Stimulated activated naive CD8-positive, alpha-beta T cell treated with anti-CD3 and anti-CD28 coated beads, Interleukin-15, Interleukin-2, amounts not matched to agents 100 ng/mL and 50 ng/mL, for 24 hours (primary cell): ENCODE measurements around the gene IQGAP1.
"Not testable (repeated sequence)": the region's sequence is repeated elsewhere in the genome, so short reads cannot be mapped to it uniquely, and the experiment has no call there.

Source experiments
- H3K27ac Mint-ChIP-seq: one replicate; pipeline ENCODE4 v1.8.0; 2021; ENCODE audit warnings: mild to moderate bottlenecking, mixed read lengths
- H3K27me3 Mint-ChIP-seq: one replicate; pipeline ENCODE4 v1.8.0; 2021; ENCODE audit warnings: mixed read lengths
- H3K36me3 Mint-ChIP-seq: one replicate; pipeline ENCODE4 v1.8.0; 2021; ENCODE audit warnings: low read depth, mixed read lengths
- H3K4me1 Mint-ChIP-seq: one replicate; pipeline ENCODE4 v1.8.0; 2021; ENCODE audit warnings: low read depth, mixed read lengths
- H3K4me3 Mint-ChIP-seq: one replicate; pipeline ENCODE4 v1.8.0; 2021; ENCODE audit warnings: mild to moderate bottlenecking, mixed read lengths
- H3K9me3 Mint-ChIP-seq: one replicate; pipeline ENCODE4 v1.8.0; 2021; ENCODE audit warnings: mixed read lengths

Gene IQGAP1

GRCh38 chr15:90412356-90413194 is 24.5 kb downstream of the IQGAP1 start:
- H3K27ac Mint-ChIP-seq: peak overlapping the region; percentile 83
- H3K4me3 Mint-ChIP-seq: peak overlapping the region; percentile 43
- peaks cover 48% of the 10 kb centered on the region for H3K36me3 Mint-ChIP-seq
- H3K4me1 Mint-ChIP-seq: peaks cover 92% of the 10 kb centered on the region
- H3K9me3 Mint-ChIP-seq: peaks cover 5% of the 10 kb centered on the region
- no peaks in the 10 kb centered on the region for H3K27me3 Mint-ChIP-seq

GRCh38 chr15:90413411-90414379 is 25.7 kb downstream of the IQGAP1 start:
- peaks cover 91% of the 10 kb centered on the region for H3K4me1 Mint-ChIP-seq
- H3K9me3 Mint-ChIP-seq: peaks cover 5% of the 10 kb centered on the region
- H3K27me3 Mint-ChIP-seq: no peaks in the 10 kb centered on the region
- H3K27ac Mint-ChIP-seq: peak overlapping the region; percentile 83
- H3K36me3 Mint-ChIP-seq: peaks cover 46% of the 10 kb centered on the region
- H3K4me3 Mint-ChIP-seq: peak overlapping the region; percentile 65

- H3K9me3 Mint-ChIP-seq: peaks cover 3% of the 10 kb centered on the region
- peaks cover 93% of the 10 kb centered on the region for H3K4me1 Mint-ChIP-seq
- H3K4me3 Mint-ChIP-seq: peak overlapping the region; percentile 65
- H3K27ac Mint-ChIP-seq: peak overlapping the region; percentile 91
- H3K27me3 Mint-ChIP-seq: no peaks in the 10 kb centered on the region
- peaks cover 38% of the 10 kb centered on the region for H3K36me3 Mint-ChIP-seq
Measured at GRCh38 chr15:90414408-90415028, 26.5 kb downstream of the IQGAP1 start.

GRCh38 chr15:90416052-90416451 is 28.0 kb downstream of the IQGAP1 start:
- H3K27ac Mint-ChIP-seq: peak overlapping the region; percentile 84
- not testable (repeated sequence) for H3K4me3 Mint-ChIP-seq, H3K9me3 Mint-ChIP-seq, H3K27me3 Mint-ChIP-seq
- H3K36me3 Mint-ChIP-seq: peaks cover 27% of the 10 kb centered on the region
- peaks cover 95% of the 10 kb centered on the region for H3K4me1 Mint-ChIP-seq

GRCh38 chr15:90418627-90419026 is 30.6 kb downstream of the IQGAP1 start:
- H3K27ac Mint-ChIP-seq: peak overlapping the region; percentile 95
- H3K36me3 Mint-ChIP-seq: peaks cover 26% of the 10 kb centered on the region
- peak overlapping the region; percentile 66 for H3K4me3 Mint-ChIP-seq
- no peaks in the 10 kb centered on the region for H3K27me3 Mint-ChIP-seq
- peaks cover 92% of the 10 kb centered on the region for H3K4me1 Mint-ChIP-seq
- H3K9me3 Mint-ChIP-seq: no peaks in the 10 kb centered on the region

GRCh38 chr15:90419206-90419605 is 31.2 kb downstream of the IQGAP1 start:
- H3K4me1 Mint-ChIP-seq: peaks cover 92% of the 10 kb centered on the region
- peaks cover 26% of the 10 kb centered on the region for H3K36me3 Mint-ChIP-seq
- H3K27me3 Mint-ChIP-seq: no peaks in the 10 kb centered on the region
- H3K9me3 Mint-ChIP-seq: no peaks in the 10 kb centered on the region
- H3K27ac Mint-ChIP-seq: peak overlapping the region; percentile 95
- peak overlapping the region; percentile 66 for H3K4me3 Mint-ChIP-seq

DNA sequence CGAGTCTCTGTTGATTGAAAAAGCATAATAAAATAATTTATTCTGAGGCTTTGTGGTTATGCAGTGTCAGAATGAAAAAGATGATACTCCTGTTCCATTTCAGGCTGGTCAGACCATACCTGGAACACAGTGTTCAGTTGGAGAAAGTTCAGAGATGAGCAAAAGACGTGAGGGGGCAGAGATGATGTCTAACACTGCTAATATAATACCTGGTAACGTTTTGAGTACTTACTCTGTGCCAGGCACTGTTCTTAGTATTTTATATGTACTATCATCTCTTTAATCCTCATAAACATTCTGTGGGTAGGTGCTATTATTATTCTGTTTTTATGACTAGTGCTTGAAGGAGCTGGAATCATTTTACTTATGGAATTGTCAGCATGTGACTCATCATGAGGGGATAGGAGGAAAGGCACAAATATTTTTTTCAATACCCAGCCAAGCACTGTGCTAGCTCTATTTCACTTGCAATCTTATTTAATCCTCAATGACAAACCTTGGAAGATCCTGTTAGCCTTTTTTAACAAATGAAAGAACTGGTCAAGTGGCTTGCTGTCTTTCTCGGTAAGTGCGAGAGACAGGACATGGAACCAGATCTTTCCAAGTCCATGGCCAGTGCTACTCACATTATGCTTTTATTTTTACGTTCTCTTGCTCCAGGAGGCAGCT is 31.8 kb downstream of the IQGAP1 start:
- Mint-ChIP-seq H3K27ac (peak overlapping the region; percentile 95), H3K36me3 (peaks cover 26% of the 10 kb centered on the region), H3K4me3 (peak overlapping the region; percentile 66), H3K4me1 (peaks cover 90% of the 10 kb centered on the region), H3K9me3 (no peaks in the 10 kb centered on the region), H3K27me3 (no peaks in the 10 kb centered on the region)

- Mint-ChIP-seq H3K9me3 (no peaks in the 10 kb centered on the region), H3K36me3 (peaks cover 24% of the 10 kb centered on the region), H3K4me3 (peak overlapping the region; percentile 66), H3K27me3 (no peaks in the 10 kb centered on the region), H3K27ac (peak overlapping the region; percentile 95), H3K4me1 (peaks cover 91% of the 10 kb centered on the region)
Measured at GRCh38 chr15:90420451-90420850, 32.4 kb downstream of the IQGAP1 start.

GRCh38 chr15:90421527-90421926 is 33.5 kb downstream of the IQGAP1 start:
- Mint-ChIP-seq H3K4me1 (peaks cover 88% of the 10 kb centered on the region), H3K9me3 (no peaks in the 10 kb centered on the region), H3K27ac (peak overlapping the region; percentile 68), H3K36me3 (peaks cover 21% of the 10 kb centered on the region), H3K27me3 (no peaks in the 10 kb centered on the region), H3K4me3 (peak overlapping the region; percentile 35)

- Mint-ChIP-seq H3K4me1 (peaks cover 83% of the 10 kb centered on the region), H3K27me3 (no peaks in the 10 kb centered on the region), H3K9me3 (no peaks in the 10 kb centered on the region), H3K4me3 (no peak overlapping the region), H3K36me3 (peaks cover 19% of the 10 kb centered on the region), H3K27ac (peak overlapping the region; percentile 13)
Measured at GRCh38 chr15:90422043-90422442, 34.0 kb downstream of the IQGAP1 start.

- Mint-ChIP-seq H3K36me3 (peaks cover 18% of the 10 kb centered on the region), H3K4me3 (no peak overlapping the region), H3K9me3 (no peaks in the 10 kb centered on the region), H3K27me3 (no peaks in the 10 kb centered on the region), H3K27ac (no peak overlapping the region), H3K4me1 (peaks cover 74% of the 10 kb centered on the region)
Measured at GRCh38 chr15:90422936-90423335, 34.9 kb downstream of the IQGAP1 start.

GRCh38 chr15:90423801-90424319 is 35.8 kb downstream of the IQGAP1 start:
- H3K4me1 Mint-ChIP-seq: peaks cover 66% of the 10 kb centered on the region
- no peak overlapping the region for H3K4me3 Mint-ChIP-seq
- H3K27ac Mint-ChIP-seq: peak overlapping the region; percentile 22

GRCh38 chr15:90425726-90426346 is 37.8 kb downstream of the IQGAP1 start:
- H3K27ac Mint-ChIP-seq: no peak overlapping the region
- H3K36me3 Mint-ChIP-seq: peaks cover 26% of the 10 kb centered on the region
- peaks cover 46% of the 10 kb centered on the region for H3K4me1 Mint-ChIP-seq
- no peak overlapping the region for H3K4me3 Mint-ChIP-seq
- H3K9me3 Mint-ChIP-seq: no peaks in the 10 kb centered on the region
- no peaks in the 10 kb centered on the region for H3K27me3 Mint-ChIP-seq

More at GRCh38 chr15:90423801-90424319, 35.8 kb downstream of the IQGAP1 start:
- no peaks in the 10 kb centered on the region for H3K9me3 Mint-ChIP-seq
- H3K27me3 Mint-ChIP-seq: no peaks in the 10 kb centered on the region
- H3K36me3 Mint-ChIP-seq: peaks cover 17% of the 10 kb centered on the region

- H3K4me1 Mint-ChIP-seq: peaks cover 35% of the 10 kb centered on the region
- H3K27me3 Mint-ChIP-seq: no peaks in the 10 kb centered on the region
- H3K27ac Mint-ChIP-seq: no peak overlapping the region
- H3K9me3 Mint-ChIP-seq: no peaks in the 10 kb centered on the region
- no peak overlapping the region for H3K4me3 Mint-ChIP-seq
- H3K36me3 Mint-ChIP-seq: peaks cover 29% of the 10 kb centered on the region
Measured at GRCh38 chr15:90427185-90427584, 39.1 kb downstream of the IQGAP1 start.
